Cardiac septum (tissue), 1 donor: ENCODE measurements around the gene GALNT8. TPM values are rescaled to one million over a fixed set of nuclear protein-coding genes. Genes with fewer than 3 reads are reported as not detected.
"Not testable (repeated sequence)": the region's sequence is repeated elsewhere in the genome, so short reads cannot be mapped to it uniquely, and the experiment has no call there.

Experiments
- DNase-seq: peaks from one replicate; pipeline ENCODE4 v3.0.0-alpha.2; 2020; ENCODE audit warnings: low spot score
- intact Hi-C: fragments of 100-400 bp; cut with DNase I; formaldehyde crosslinking; loops from one replicate; pipeline ENCODE4 v1.14.0; 2022
- total RNA-seq: library from RNA; stranded (reverse); fragmentation: NEBNext Ultra II Directional; extraction: Animal tissue kit (Norgen Biotek cat#: 25700); gene quantifications from one replicate; pipeline ENCODE4 v1.2.1, GENCODE V29; 2021
- donor health status: DM: no; HTN: no; CAD: no.

The GALNT8 gene
- total RNA-seq, 1 donor from 2014 or later, result 2.4 TPM

- no peak for DNase-seq
- intact Hi-C loops, result no loop called here
These were observed 18.3 kb downstream of the GALNT8 start for GRCh38 chr12:4738541-4738940.

- no peak for DNase-seq
- intact Hi-C loops, result no loop called here
These were observed 22.3 kb downstream of the GALNT8 start for GRCh38 chr12:4742416-4742970.

- intact Hi-C loops, result no loop called here
- no peak for DNase-seq
These were observed 22.8 kb downstream of the GALNT8 start for GRCh38 chr12:4743046-4743445.

- intact Hi-C loops, result no loop called here
These were observed 24.5 kb downstream of the GALNT8 start for GRCh38 chr12:4744709-4745108.

GRCh38 chr12:4745249-4745648 lies 25.0 kb downstream of the GALNT8 start:
- no peak for DNase-seq
- intact Hi-C loops, result no loop called here

More at GRCh38 chr12:4744709-4745108, 24.5 kb downstream of the GALNT8 start:
- DNase-seq, result no peak

GRCh38 chr12:4751654-4752053 lies 31.5 kb downstream of the GALNT8 start:
- intact Hi-C loops, result not testable (repeated sequence)

GRCh38 chr12:4762773-4763172 lies 42.6 kb downstream of the GALNT8 start:
- intact Hi-C loops, result no loop called here
- no peak for DNase-seq

More at GRCh38 chr12:4751654-4752053, 31.5 kb downstream of the GALNT8 start:
- not testable (repeated sequence) for DNase-seq

GRCh38 chr12:4763549-4763948 lies 43.3 kb downstream of the GALNT8 start:
- intact Hi-C loops, result no loop called here
- DNase-seq, result no peak

GRCh38 chr12:4766445-4766844 lies 46.2 kb downstream of the GALNT8 start:
- intact Hi-C loops, result no loop called here
- no peak for DNase-seq

- intact Hi-C loops, result no loop called here
- no peak for DNase-seq
These were observed 47.0 kb downstream of the GALNT8 start for GRCh38 chr12:4767186-4767585.

- intact Hi-C loops, result no loop called here
- DNase-seq, result no peak
These were observed 48.1 kb downstream of the GALNT8 start for GRCh38 chr12:4768341-4768740.

- no peak for DNase-seq
- intact Hi-C loops, result no loop called here
These were observed 48.9 kb downstream of the GALNT8 start for GRCh38 chr12:4769073-4769472.

- intact Hi-C loops, result no loop called here
- no peak for DNase-seq
These were observed 51.2 kb downstream of the GALNT8 start for GRCh38 chr12:4771172-4771959.

GRCh38 chr12:4771960-4772566 lies 51.9 kb downstream of the GALNT8 start:
- DNase-seq, result no peak
- intact Hi-C loops, result no loop called here

- intact Hi-C loops, result no loop called here
These were observed 55.7 kb downstream of the GALNT8 start for GRCh38 chr12:4775936-4776335.

GRCh38 chr12:4779749-4780148 lies 59.5 kb downstream of the GALNT8 start:
- DNase-seq, result no peak
- intact Hi-C loops, result no loop called here

More at GRCh38 chr12:4775936-4776335, 55.7 kb downstream of the GALNT8 start:
- no peak for DNase-seq

GRCh38 chr12:4780641-4781611 lies 60.7 kb downstream of the GALNT8 start:
- no peak for DNase-seq
- intact Hi-C loops, result no loop called here

- intact Hi-C loops, result no loop called here
- DNase-seq, result no peak
These were observed 64.3 kb downstream of the GALNT8 start for GRCh38 chr12:4784404-4785054.

- no peak for DNase-seq
- intact Hi-C loops, result no loop called here
These were observed 66.6 kb downstream of the GALNT8 start for GRCh38 chr12:4786795-4787194.
